Endothelial cell of umbilical vein (primary cell): Measurements from ENCODE around the gene HS3ST1. TPM values are rescaled to one million over a fixed set of nuclear protein-coding genes. Genes with fewer than 3 reads are reported as not detected.
"Not testable (repeated sequence)": the region's sequence is repeated elsewhere in the genome, so short reads cannot be mapped to it uniquely, and the experiment has no call there.

Experiments used
- BruUV-seq: library from RNA; stranded (reverse); fragments of 400-500 nt; replicated peaks from 2 replicates; lab custom pipeline; 2021; lab: Mats Ljungman, UMichigan
- CTCF ChIA-PET: fragments of 300-600, 350-600 bp; sonication (Branson Sonifier 250); formaldehyde crosslinking; loops from one replicate; lab custom pipeline; 2021; ENCODE audit warnings: antibody characterized with exemption, inconsistent platforms; lab: Charles Lee
- POLR2A ChIA-PET: fragments of 300-600, 350-600 bp; sonication (Branson Sonifier 250); formaldehyde crosslinking; loops from one replicate; lab custom pipeline; 2021; ENCODE audit warnings: antibody characterized with exemption, inconsistent platforms; lab: Charles Lee
- DNase-seq: peaks from one replicate; pipeline ENCODE4 v3.0.0-alpha.2; 2011; ENCODE audit warnings: low read depth, low spot score
- FAIRE-seq: peaks from 2 replicates; lab custom pipeline; 2011; peaks lifted over from hg19 to GRCh38; lab: Jason Lieb, UNC
- H2AFZ ChIP-seq: 2 replicates; pipeline ENCODE4 v1.6.0; 2012; ENCODE audit warnings: low read depth, low read length, control low read depth, inconsistent platforms
- H3K27ac ChIP-seq: 2 replicates; pipeline ENCODE4 v1.5.1; 2011; ENCODE audit warnings: low read depth, mild to moderate bottlenecking, control low read depth, low read length, moderate library complexity; ENCODE audit not compliant: insufficient read depth
- H3K27me3 ChIP-seq, 2 experiments: 2 replicates each; pipeline versions ENCODE4 v1.6.0 to v1.6.1; 2011; ENCODE audit warnings: low read length in 2 of 2, mixed read lengths in 1 of 2; ENCODE audit not compliant: control insufficient read depth in 2 of 2, insufficient read depth in 2 of 2
- H3K36me3 ChIP-seq, 2 experiments: 2 replicates in 1 of 2; 3 replicates in 1 of 2; pipeline ENCODE4 v1.5.1; 2011; ENCODE audit warnings: low read length in 2 of 2, mild to moderate bottlenecking in 1 of 2, moderate library complexity in 1 of 2; ENCODE audit not compliant: control insufficient read depth in 2 of 2, insufficient read depth in 2 of 2; ENCODE audit errors: extremely low read depth in 1 of 2
- H3K4me1 ChIP-seq: 3 replicates; pipeline ENCODE4 v1.5.1; 2011; ENCODE audit warnings: mild to moderate bottlenecking, low read length; ENCODE audit not compliant: control insufficient read depth, insufficient read depth; ENCODE audit errors: extremely low read depth
- H3K4me2 ChIP-seq: 2 replicates; pipeline ENCODE4 v1.6.1; 2011; ENCODE audit warnings: low read length, control low read depth, mixed read lengths; ENCODE audit not compliant: insufficient read depth
- H3K4me3 ChIP-seq, 3 experiments: fragments of 200-600 bp in 1 of 3; sonication (generic), shearing (Covaris generic) in 1 of 3; replicated peaks in 1 of 3; 2 replicates each; pipeline ENCODE4 v1.5.1; 2011 to 2016; ENCODE audit warnings: control low read depth in 3 of 3, low read length in 3 of 3, mild to moderate bottlenecking in 2 of 3, inconsistent platforms in 1 of 3, low read depth in 1 of 3, moderate library complexity in 1 of 3; ENCODE audit not compliant: insufficient read depth in 1 of 3
- H3K79me2 ChIP-seq: 2 replicates; pipeline ENCODE4 v1.6.0; 2012; ENCODE audit warnings: low read length, inconsistent platforms; ENCODE audit not compliant: control insufficient read depth, insufficient read depth
- H3K9ac ChIP-seq: replicated peaks from 2 replicates; pipeline ENCODE3; 2011; ENCODE audit warnings: low read length, control low read depth; ENCODE audit not compliant: insufficient read depth; ENCODE audit errors: extremely low read depth
- H3K9me1 ChIP-seq: replicated peaks from 3 replicates; pipeline ENCODE4 v1.6.0; 2011; ENCODE audit warnings: mild to moderate bottlenecking, low read length; ENCODE audit not compliant: control insufficient read depth, insufficient read depth; ENCODE audit errors: extremely low read depth
- H3K9me3 ChIP-seq: replicated peaks from 2 replicates; pipeline ENCODE4 v1.5.1; 2012; ENCODE audit warnings: low read length, inconsistent platforms; ENCODE audit not compliant: control insufficient read depth, insufficient read depth
- H4K20me1 ChIP-seq: replicated peaks from 2 replicates; pipeline ENCODE3; 2011; ENCODE audit warnings: mild to moderate bottlenecking, low read length; ENCODE audit not compliant: control insufficient read depth, insufficient read depth; ENCODE audit errors: extremely low read depth
- EZH2 ChIP-seq: IDR thresholded peaks from 2 replicates; pipeline ENCODE4 v1.6.1; 2012; ENCODE audit warnings: borderline replicate concordance, low read depth, mild to moderate bottlenecking, moderate library complexity, low read length, inconsistent platforms; ENCODE audit not compliant: severe bottlenecking
- FOS ChIP-seq: IDR thresholded peaks from 2 replicates; pipeline ENCODE4 v1.6.1; 2011; ENCODE audit warnings: mild to moderate bottlenecking, low read length, moderate library complexity, borderline replicate concordance; ENCODE audit not compliant: insufficient read depth
- GATA2 ChIP-seq: IDR thresholded peaks from 2 replicates; pipeline ENCODE4 v1.7.0; 2011; ENCODE audit warnings: low read depth, mild to moderate bottlenecking, moderate library complexity, mixed read lengths, low read length; ENCODE audit not compliant: insufficient read length, insufficient read depth
- JUN ChIP-seq: IDR thresholded peaks from 2 replicates; pipeline ENCODE4 v1.6.1; 2011; ENCODE audit warnings: borderline replicate concordance, low read depth; ENCODE audit not compliant: insufficient read length, insufficient read depth
- MYC ChIP-seq: IDR thresholded peaks from one replicate; pipeline ENCODE4 v1.6.1; 2011; ENCODE audit warnings: mild to moderate bottlenecking, low read depth, low read length
- POLR2A ChIP-seq: IDR thresholded peaks from 2 replicates; pipeline ENCODE4 v1.6.1; 2012; ENCODE audit warnings: low read depth, mild to moderate bottlenecking, control low read depth, low read length
- POLR2AphosphoS5 ChIP-seq: IDR thresholded peaks from 2 replicates; pipeline ENCODE4 v1.6.1; 2012; ENCODE audit warnings: low read depth, mild to moderate bottlenecking, control low read depth, low read length, moderate library complexity; ENCODE audit not compliant: insufficient read depth
- dilution Hi-C: fragments of 300-500 bp; cut with MboI; formaldehyde crosslinking; loops from one replicate; pipeline ENCODE4 v1.15.0; 2019; ENCODE audit warnings: low sequenced_read_pairs; ENCODE audit not compliant: extremely low pct_ligation_motif_present
- intact Hi-C: fragments of 100-400 bp; cut with micrococcal nuclease; formaldehyde crosslinking; loops from one replicate; pipeline ENCODE4 v1.10.0; 2022
- polyA plus RNA-seq, 4 experiments: library from polyadenylated mRNA; depleted of rRNA in 3 of 4; stranded (reverse) in 3 of 4; unstranded in 1 of 4; fragments of >200 nt; gene quantifications; 2 replicates each; pipeline versions ENCODE4 v1.2.1 to v1.2.3, GENCODE V29; 2011 to 2012; ENCODE audit warnings: missing spikeins in 1 of 4
- total RNA-seq: library from RNA; stranded (reverse); gene quantifications from 2 replicates; pipeline ENCODE4 v1.2.3, GENCODE V29; 2021
- TF ChIP-seq, protein P1 (sequence below), 2 donors: IDR thresholded peaks; 1 replicate in 1 of 2; 2 replicates in 1 of 2; pipeline ENCODE4 v1.5.1; 2011; ENCODE audit warnings: low read length in 2 of 2, mild to moderate bottlenecking in 2 of 2, moderate library complexity in 2 of 2, control low read depth in 1 of 2, inconsistent platforms in 1 of 2, low read depth in 1 of 2; ENCODE audit not compliant: insufficient read depth in 1 of 2; ENCODE audit errors: extremely low read depth in 1 of 2
- TF ChIP-seq, protein P2 (sequence below): IDR thresholded peaks from 2 replicates; pipeline ENCODE4 v1.6.1; 2011; ENCODE audit not compliant: insufficient read depth, insufficient read length

The HS3ST1 gene
- total and polyA plus RNA-seq, 2 donors (not counting 3 experiments of a cell fraction or from before 2014, with no cell fraction given), result 0.14 to 1.3 TPM

DNA sequence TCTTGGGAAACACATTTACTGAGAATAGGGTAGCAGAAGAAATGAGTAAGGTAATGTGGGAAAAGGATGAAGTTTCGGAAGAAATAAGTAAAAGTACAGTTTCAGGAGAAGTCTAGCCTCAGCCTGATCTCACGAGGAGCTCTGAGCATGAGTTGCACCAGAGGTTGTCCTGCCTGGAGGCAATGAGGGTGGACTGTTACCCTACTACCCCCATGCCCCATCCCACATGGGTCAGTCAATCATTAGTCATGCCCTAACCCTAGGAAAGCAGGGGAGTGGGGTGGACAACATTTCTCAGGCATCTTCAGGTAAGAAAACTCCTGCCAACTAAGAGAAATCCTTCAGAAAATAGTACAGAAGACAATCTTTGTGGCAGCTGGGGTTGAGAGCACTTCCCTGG lies 35.1 kb downstream of the HS3ST1 start:
- Histone ChIP-seq H3K9me3 (no peaks in the 10 kb centered on the region), H3K27ac (no peak overlapping the region), H3K4me1 (peaks cover 5% of the 10 kb centered on the region), H3K79me2 (no peaks in the 10 kb centered on the region), H3K27me3 (no peaks in the 10 kb centered on the region), H4K20me1 (no peaks in the 10 kb centered on the region), H3K9me1 (no peaks in the 10 kb centered on the region), H3K4me3 (no peak overlapping the region), H3K36me3 (no peaks in the 10 kb centered on the region), H3K4me2 (no peak overlapping the region), H2AFZ (no peak overlapping the region), H3K9ac (no peak overlapping the region)
- TF ChIP-seq POLR2A (no peak), POLR2AphosphoS5 (no peak), GATA2 (no peak), FOS (no peak), JUN (no peak), MYC (no peak), EZH2 (no peak)
- TF ChIP-seq, protein P1, sequence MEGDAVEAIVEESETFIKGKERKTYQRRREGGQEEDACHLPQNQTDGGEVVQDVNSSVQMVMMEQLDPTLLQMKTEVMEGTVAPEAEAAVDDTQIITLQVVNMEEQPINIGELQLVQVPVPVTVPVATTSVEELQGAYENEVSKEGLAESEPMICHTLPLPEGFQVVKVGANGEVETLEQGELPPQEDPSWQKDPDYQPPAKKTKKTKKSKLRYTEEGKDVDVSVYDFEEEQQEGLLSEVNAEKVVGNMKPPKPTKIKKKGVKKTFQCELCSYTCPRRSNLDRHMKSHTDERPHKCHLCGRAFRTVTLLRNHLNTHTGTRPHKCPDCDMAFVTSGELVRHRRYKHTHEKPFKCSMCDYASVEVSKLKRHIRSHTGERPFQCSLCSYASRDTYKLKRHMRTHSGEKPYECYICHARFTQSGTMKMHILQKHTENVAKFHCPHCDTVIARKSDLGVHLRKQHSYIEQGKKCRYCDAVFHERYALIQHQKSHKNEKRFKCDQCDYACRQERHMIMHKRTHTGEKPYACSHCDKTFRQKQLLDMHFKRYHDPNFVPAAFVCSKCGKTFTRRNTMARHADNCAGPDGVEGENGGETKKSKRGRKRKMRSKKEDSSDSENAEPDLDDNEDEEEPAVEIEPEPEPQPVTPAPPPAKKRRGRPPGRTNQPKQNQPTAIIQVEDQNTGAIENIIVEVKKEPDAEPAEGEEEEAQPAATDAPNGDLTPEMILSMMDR (IDR thresholded peaks at IDR 0.05; ENCODE audit: extremely low read depth in 1 of 2, insufficient read depth in 1 of 2, low read depth in 1 of 2, low read length in 2 of 2), result no peak
- TF ChIP-seq, protein P2, sequence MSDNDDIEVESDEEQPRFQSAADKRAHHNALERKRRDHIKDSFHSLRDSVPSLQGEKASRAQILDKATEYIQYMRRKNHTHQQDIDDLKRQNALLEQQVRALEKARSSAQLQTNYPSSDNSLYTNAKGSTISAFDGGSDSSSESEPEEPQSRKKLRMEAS, result no peak
- FAIRE-seq (no peak), DNase-seq (no peak)
- intact Hi-C loops, result no loop called here
- ChIA-PET CTCF (no interaction called here), POLR2A (no interaction called here)
- dilution Hi-C loops, result no loop called here
- no TSS peak for BruUV-seq

DNA sequence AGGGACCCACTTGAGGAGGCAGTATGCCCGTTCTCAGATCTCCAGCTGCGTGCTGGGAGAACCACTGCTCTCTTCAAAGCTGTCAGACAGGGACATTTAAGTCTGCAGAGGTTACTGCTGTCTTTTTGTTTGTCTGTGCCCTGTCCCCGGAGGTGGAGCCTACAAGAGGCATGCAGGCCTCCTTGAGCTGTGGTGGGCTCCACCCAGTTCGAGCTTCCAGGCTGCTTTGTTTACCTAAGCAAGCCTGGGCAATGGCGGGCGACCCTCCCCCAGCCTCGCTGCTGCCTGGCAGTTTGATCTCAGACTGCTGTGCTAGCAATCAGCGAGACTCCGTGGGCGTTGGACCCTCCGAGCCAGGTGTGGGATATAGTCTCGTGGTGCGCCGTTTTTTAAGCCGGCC lies 44.6 kb downstream of the HS3ST1 start:
- POLR2A ChIA-PET, H3K27ac ChIP-seq, CTCF ChIA-PET, H3K4me3 ChIP-seq, FAIRE-seq, H3K36me3 ChIP-seq, H2AFZ ChIP-seq, H3K27me3 ChIP-seq, dilution Hi-C loops, DNase-seq, H3K9me1 ChIP-seq, H3K9ac ChIP-seq, H3K4me2 ChIP-seq, H3K79me2 ChIP-seq, H3K4me1 ChIP-seq, intact Hi-C loops, H3K9me3 ChIP-seq, BruUV-seq, H4K20me1 ChIP-seq: not testable (repeated sequence)
